Activated CD4-positive, alpha-beta T cell treated with anti-CD3 and anti-CD28 coated beads for 36 hours (primary cell): ENCODE data around the gene CAPN14. TPM values are rescaled to one million over a fixed set of nuclear protein-coding genes. Genes with fewer than 3 reads are reported as not detected.

Experiments used
- ATAC-seq: fragments of 200-7000 bp; cut with Tn5 transposase; one replicate; pipeline ENCODE4 v1.10.0; 2021; ENCODE audit warnings: mild to moderate bottlenecking, moderate library complexity
- CTCF ChIA-PET: fragments of 350-600 bp; sonication (Branson Sonifier 250); formaldehyde crosslinking; loops from one replicate; lab custom pipeline; 2021; ENCODE audit warnings: antibody characterized with exemption; lab: Charles Lee
- POLR2A ChIA-PET: fragments of 350-600 bp; sonication (Branson Sonifier 250); formaldehyde crosslinking; loops from one replicate; lab custom pipeline; 2021; ENCODE audit warnings: antibody characterized with exemption, inconsistent platforms; lab: Charles Lee
- DNase-seq: peaks from one replicate; pipeline ENCODE4 v3.0.0-alpha.2; 2020
- H3K27ac Mint-ChIP-seq: one replicate; pipeline ENCODE4 v1.8.0; 2021; ENCODE audit warnings: mixed read lengths
- H3K27me3 Mint-ChIP-seq: one replicate; pipeline ENCODE4 v1.8.0; 2021; ENCODE audit warnings: mixed read lengths
- H3K36me3 Mint-ChIP-seq: one replicate; pipeline ENCODE4 v1.8.0; 2021; ENCODE audit warnings: low read depth, mixed read lengths
- H3K4me1 Mint-ChIP-seq: one replicate; pipeline ENCODE4 v1.8.0; 2021; ENCODE audit warnings: mixed read lengths
- H3K4me3 Mint-ChIP-seq: one replicate; pipeline ENCODE4 v1.8.0; 2021; ENCODE audit warnings: mild to moderate bottlenecking, moderate library complexity, mixed read lengths
- H3K9me3 Mint-ChIP-seq: one replicate; pipeline ENCODE4 v1.8.0; 2021; ENCODE audit warnings: low read depth, mixed read lengths
- intact Hi-C, 2 experiments: fragments of 100-400 bp; cut with DNase I in 1 of 2; cut with micrococcal nuclease in 1 of 2; formaldehyde crosslinking; loops; one replicate each; pipeline versions ENCODE4 v1.14.2 to v1.15.1; 2022 to 2024; cut with DNase I, micrococcal nuclease
- total RNA-seq, 2 experiments: library from RNA; stranded (reverse); gene quantifications; one replicate each; pipeline ENCODE4 v1.2.3, GENCODE V29; 2021

Gene CAPN14
- total RNA-seq, 2 experiments from 2014 or later = 0.51 to 0.64 TPM

DNA sequence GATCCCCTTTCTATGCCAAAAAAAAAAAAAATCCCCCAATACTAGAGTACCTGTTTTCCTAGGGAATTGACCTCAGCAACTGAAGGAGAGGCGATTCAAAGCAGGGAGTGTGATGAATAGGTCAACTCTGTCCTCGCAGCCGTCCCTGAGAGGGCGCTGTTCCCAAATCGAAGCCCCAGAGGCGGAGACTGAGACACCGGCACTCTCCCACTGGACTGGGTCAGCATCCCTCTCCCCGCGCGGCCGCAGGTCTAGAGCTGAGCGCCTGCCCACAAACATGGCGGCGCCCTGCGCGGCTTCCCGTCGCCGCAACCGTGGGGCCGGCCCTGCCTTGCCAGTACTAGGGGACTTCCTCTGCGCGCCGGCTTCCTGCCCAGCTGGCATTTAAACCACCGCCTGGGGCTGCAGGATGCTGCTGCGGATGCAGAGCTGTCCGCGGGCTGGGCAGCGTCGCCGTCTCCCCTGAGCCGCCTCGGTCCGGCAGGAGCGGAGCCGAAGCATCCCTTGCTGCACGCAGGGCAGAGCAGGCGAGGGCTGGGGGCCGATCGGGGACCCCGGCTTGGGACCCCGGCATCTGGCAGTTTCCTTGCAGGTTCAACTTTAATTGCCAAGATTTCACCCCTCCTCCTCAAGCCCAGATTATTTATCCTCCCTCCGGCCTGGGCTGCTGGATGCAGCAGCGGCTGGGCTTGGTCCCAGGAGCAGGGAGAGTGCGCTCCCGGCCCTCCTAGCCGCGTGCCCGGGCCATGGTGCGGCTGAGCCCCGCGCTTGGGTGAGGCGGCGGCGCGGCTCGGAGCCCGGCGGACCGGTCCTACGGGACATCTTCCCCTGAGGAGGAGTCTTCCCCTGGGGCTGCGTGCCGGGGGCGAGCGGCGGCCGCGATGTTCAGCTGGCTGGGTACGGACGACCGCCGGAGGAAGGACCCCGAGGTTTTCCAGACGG lies 16.7 kb upstream of the CAPN14 start, which contains the start of gene EHD3:
Gene EHD3, plus strand, starts transcription at position 412 of the 942 bp plus-strand sequence. Its CDS starts 470 bp downstream, at position 882.
- DNase-seq (peak; percentile 90), ATAC-seq (peak; percentile 99)
- Mint-ChIP-seq H3K9me3 (no peaks in the 10 kb centered on the region), H3K27ac (peak within 1 kb of the TSS; percentile 34), H3K4me3 (peak within 1 kb of the TSS; percentile 70), H3K27me3 (no peaks in the 10 kb centered on the region), H3K36me3 (no peaks in the 10 kb centered on the region), H3K4me1 (peaks cover 19% of the 10 kb centered on the region)
- ChIA-PET POLR2A (no interaction called here), CTCF (interaction anchor here (0.6 to 1.8 kb wide), 6 partner anchors 9 to 901 kb away, joined by 3 to 8 read pairs (median 3); no protein-coding TSS in a partner anchor)
- intact Hi-C loops = loop anchor here (1.0 to 5.0 kb wide), 4 partner anchors 91 to 1087 kb away; partner anchors contain the start of gene YPEL5 (in 1 of the 2)

DNA sequence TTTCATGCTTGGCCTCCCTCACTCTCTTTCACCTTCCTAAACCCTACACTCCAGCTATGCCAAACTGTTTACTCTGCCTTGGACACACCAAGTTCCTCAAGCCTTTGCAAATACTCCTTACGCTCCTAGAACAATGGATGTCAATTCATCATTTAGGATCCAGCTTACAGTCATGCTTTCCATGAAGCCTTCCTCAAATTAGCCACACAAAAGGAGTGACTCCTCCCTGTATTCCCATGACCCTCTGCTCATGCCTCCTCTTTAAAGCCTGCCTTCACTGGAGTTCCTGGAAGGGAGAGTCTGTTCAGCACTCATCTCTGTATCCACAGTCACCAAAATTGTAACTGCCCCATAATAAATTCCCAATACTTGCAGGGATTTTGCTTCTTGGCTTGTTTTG lies 15.9 kb upstream of the CAPN14 start:
- Mint-ChIP-seq H3K4me1 (peaks cover 19% of the 10 kb centered on the region), H3K27me3 (no peaks in the 10 kb centered on the region), H3K4me3 (peak overlapping the region; percentile 70), H3K27ac (peak overlapping the region; percentile 27), H3K36me3 (no peaks in the 10 kb centered on the region), H3K9me3 (no peaks in the 10 kb centered on the region)
- POLR2A ChIA-PET = no interaction called here
- DNase-seq (no peak), ATAC-seq (no peak)
- CTCF ChIA-PET = interaction anchor here (0.6 to 1.8 kb wide), 3 partner anchors 56 to 100 kb away, joined by 3 to 8 read pairs (median 4); no protein-coding TSS in a partner anchor
- intact Hi-C loops = loop anchor here (1.0 to 5.0 kb wide), 3 partner anchors 99 to 1086 kb away; partner anchors contain the start of gene YPEL5 (in 1 of the 2)

DNA sequence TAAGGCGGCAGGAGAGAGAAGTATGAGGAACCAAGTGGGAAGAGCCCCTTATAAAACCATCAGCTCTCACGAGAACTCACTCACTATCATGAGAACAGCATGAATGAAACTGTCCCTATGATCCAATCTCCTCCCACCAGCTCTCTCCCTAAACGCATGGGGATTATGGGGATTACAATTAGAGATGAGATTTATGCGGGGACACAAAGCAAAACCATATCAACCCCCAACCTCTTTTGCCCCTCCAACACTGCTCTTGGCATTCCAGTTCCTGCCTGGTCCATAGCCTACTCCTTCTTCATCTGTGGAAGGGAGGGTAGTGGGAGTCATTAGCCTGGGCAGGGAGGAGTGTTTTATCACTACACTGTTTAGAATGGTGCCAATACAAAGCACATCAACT lies 15.3 kb upstream of the CAPN14 start:
- ChIA-PET POLR2A (no interaction called here), CTCF (interaction anchor here (1.7 kb wide), 1 partner anchor 57 kb away, joined by 4 read pairs; no protein-coding TSS in a partner anchor)
- H3K27ac Mint-ChIP-seq = no peak overlapping the region
- H3K4me3 Mint-ChIP-seq = peak overlapping the region; percentile 70
- H3K36me3 Mint-ChIP-seq = no peaks in the 10 kb centered on the region
- H3K9me3 Mint-ChIP-seq = no peaks in the 10 kb centered on the region
- peaks cover under 1% of the 10 kb centered on the region for H3K27me3 Mint-ChIP-seq
- DNase-seq = no peak
- intact Hi-C loops = loop anchor here (5.0 kb wide), 2 partner anchors 100 to 1085 kb away; partner anchors contain the start of gene YPEL5 (in 1 of the 2)
- peaks cover 19% of the 10 kb centered on the region for H3K4me1 Mint-ChIP-seq
- ATAC-seq = no peak

DNA sequence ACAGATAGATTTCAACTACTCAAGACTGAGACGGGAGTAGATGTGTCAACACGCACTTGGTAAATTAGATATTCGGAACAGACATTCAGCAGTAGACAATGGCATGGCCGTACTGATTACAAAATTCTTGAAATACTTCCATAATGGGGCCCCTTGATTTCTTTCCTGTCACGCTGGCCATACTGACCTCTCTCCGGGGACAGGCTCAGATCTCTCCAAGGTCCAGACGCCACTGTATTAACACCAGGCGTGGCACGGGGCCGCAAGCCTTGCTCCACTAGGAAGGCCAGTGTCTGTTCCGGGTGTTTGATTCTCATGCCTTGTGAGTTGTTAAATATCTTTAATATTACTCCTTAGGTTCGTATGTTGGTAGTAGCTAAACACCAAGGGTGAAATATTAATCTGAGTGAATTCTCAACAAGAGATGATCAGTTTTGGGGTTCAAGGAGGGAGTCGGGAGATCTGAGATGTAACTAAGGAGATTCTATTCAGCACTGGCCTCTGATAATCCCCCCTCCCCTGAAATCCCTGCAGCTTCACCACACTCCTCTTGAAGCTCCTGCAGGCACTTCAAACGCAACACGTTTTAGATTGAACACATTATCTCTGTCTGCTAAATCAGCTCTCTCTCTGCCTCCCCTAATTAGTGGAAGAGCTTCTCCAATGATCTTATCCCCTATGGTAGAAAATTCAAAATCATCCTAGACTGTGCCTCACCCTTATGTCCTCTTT lies 14.4 kb upstream of the CAPN14 start:
- H3K27ac Mint-ChIP-seq = no peak overlapping the region
- H3K9me3 Mint-ChIP-seq = no peaks in the 10 kb centered on the region
- intact Hi-C loops = loop anchor here (5.0 kb wide), 2 partner anchors 101 to 1084 kb away; partner anchors contain the start of gene YPEL5 (in 1 of the 2)
- DNase-seq = no peak
- H3K4me3 Mint-ChIP-seq = no peak overlapping the region
- ChIA-PET CTCF (interaction anchor here (0.7 kb wide), 1 partner anchor 37 kb away, joined by 7 read pairs; no protein-coding TSS in a partner anchor), POLR2A (interaction anchor here (0.6 kb wide), 1 partner anchor 1754 kb away, joined by 3 read pairs; no protein-coding TSS in a partner anchor)
- no peak for ATAC-seq
- peaks cover 19% of the 10 kb centered on the region for H3K4me1 Mint-ChIP-seq
- peaks cover 2% of the 10 kb centered on the region for H3K27me3 Mint-ChIP-seq
- no peaks in the 10 kb centered on the region for H3K36me3 Mint-ChIP-seq

DNA sequence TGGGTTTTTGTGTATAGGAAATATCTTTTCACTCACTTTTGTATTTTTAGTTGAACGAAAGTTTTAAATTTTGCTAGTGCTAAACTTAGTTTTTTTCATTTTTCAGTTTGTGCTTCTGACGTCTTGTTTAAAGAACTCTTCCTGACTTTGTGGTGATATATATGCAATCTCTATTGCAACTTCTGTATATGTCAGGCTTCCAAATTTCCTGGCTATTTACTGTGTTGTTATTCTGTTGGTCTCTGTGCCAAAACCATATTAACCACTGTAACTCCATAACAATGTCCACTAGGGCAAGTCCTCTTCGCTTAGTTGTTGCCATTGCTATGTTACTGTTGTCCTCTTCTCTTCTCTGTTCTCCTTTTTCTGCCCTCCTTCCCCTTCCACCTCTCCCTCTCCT lies 13.4 kb upstream of the CAPN14 start:
- no peak overlapping the region for H3K4me3 Mint-ChIP-seq
- no peak overlapping the region for H3K27ac Mint-ChIP-seq
- ChIA-PET POLR2A (no interaction called here), CTCF (no interaction called here)
- H3K9me3 Mint-ChIP-seq = no peaks in the 10 kb centered on the region
- intact Hi-C loops = loop anchor here (5.0 kb wide), 2 partner anchors 102 to 1083 kb away; partner anchors contain the start of gene YPEL5 (in 1 of the 2)
- DNase-seq = no peak
- no peaks in the 10 kb centered on the region for H3K36me3 Mint-ChIP-seq
- H3K27me3 Mint-ChIP-seq = peaks cover 2% of the 10 kb centered on the region
- no peak for ATAC-seq
- H3K4me1 Mint-ChIP-seq = peaks cover 19% of the 10 kb centered on the region

DNA sequence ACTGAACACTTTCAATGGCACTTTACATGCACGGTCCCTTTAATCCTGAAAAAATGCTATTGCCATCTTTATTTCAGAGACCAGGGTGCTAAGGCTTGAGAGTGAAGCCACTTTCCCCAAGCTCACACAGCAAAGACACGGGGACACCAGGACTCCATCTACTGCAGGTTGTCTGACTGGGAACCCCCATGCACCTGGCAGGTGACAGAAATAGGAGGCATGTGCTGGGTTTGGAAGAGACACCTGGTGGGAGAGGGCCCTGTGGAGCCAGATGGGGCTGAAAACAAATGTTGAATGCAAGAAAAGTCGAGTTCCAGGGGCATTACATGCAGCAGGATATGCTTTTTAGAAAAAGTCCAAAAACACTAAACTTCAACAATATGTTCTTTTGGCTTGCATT lies 11.4 kb upstream of the CAPN14 start:
- ATAC-seq = no peak
- ChIA-PET CTCF (no interaction called here), POLR2A (no interaction called here)
- Mint-ChIP-seq H3K27me3 (peaks cover 6% of the 10 kb centered on the region), H3K36me3 (no peaks in the 10 kb centered on the region), H3K4me3 (no peak overlapping the region), H3K4me1 (peaks cover 8% of the 10 kb centered on the region), H3K9me3 (no peaks in the 10 kb centered on the region), H3K27ac (no peak overlapping the region)
- intact Hi-C loops = no loop called here
- DNase-seq = no peak

DNA sequence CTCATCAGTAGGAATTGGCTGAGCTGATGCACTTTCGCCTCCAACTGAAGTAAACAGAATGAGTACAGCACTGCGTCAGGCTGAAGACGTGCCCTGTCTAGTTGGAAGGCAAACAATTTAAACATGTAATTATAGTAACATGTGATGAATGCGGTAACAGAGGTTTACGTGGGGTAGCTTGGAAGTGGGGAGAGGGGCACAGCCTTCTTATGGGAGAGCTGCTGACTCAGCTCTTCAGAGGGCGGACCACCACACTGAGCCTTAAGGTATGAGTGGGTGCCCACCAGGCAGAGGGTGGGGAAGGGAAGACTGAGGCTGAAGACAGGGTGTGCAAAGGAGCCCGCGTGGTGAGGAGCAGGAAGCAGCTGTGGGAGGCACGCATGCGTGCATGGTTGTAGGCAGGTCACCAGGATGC lies 10.4 kb upstream of the CAPN14 start:
- DNase-seq (no peak), ATAC-seq (no peak)
- no peaks in the 10 kb centered on the region for H3K9me3 Mint-ChIP-seq
- intact Hi-C loops = no loop called here
- no peak overlapping the region for H3K4me3 Mint-ChIP-seq
- no peaks in the 10 kb centered on the region for H3K4me1 Mint-ChIP-seq
- ChIA-PET CTCF (no interaction called here), POLR2A (no interaction called here)
- no peaks in the 10 kb centered on the region for H3K36me3 Mint-ChIP-seq
- H3K27ac Mint-ChIP-seq = no peak overlapping the region
- H3K27me3 Mint-ChIP-seq = peaks cover 6% of the 10 kb centered on the region

DNA sequence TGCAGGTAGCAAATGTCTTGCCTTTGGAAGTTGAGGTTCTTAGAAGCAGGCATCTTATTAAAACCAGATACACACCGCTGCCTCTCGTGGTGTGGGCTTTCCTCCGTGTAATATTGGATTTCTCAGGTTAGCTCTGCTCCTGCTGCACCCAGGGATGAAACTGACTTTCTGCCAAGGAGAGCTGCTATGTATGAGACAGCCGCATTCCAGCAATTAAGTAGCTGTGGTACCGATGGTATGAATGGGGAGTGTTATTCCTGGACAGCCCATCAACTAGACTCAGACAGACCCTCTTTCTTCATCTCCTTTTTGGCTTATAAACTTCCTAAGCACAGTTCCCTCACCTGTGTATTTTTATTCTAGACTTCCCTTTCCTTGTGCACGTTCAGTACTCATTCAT lies 9.8 kb upstream of the CAPN14 start:
- no peaks in the 10 kb centered on the region for H3K36me3 Mint-ChIP-seq
- intact Hi-C loops = no loop called here
- H3K4me3 Mint-ChIP-seq = no peak overlapping the region
- DNase-seq (no peak), ATAC-seq (no peak)
- peaks cover 6% of the 10 kb centered on the region for H3K27me3 Mint-ChIP-seq
- ChIA-PET POLR2A (no interaction called here), CTCF (interaction anchor here (0.8 to 1.2 kb wide), 2 partner anchors 10 to 107 kb away, joined by 3 to 7 read pairs; no protein-coding TSS in a partner anchor)
- H3K9me3 Mint-ChIP-seq = no peaks in the 10 kb centered on the region
- no peaks in the 10 kb centered on the region for H3K4me1 Mint-ChIP-seq
- no peak overlapping the region for H3K27ac Mint-ChIP-seq

DNA sequence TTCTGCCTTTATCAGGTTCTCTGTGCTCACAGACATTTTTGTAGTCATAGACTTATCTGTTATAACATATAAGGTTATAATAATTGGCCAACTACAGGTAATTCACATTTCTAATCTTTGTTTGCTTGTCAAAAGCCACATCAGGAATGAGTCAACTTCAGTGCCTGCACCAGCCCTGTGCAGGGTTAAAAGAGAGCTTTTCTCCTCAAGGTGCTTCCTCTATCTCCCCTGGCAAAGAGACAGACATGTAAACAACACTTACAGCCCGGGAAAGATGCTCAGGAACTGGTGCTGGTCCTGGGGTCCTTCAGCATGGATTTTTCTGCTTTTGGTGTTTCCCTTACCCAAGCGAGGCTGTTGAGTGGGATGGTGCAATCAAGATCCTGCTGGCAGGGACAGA lies 9.0 kb upstream of the CAPN14 start:
- ATAC-seq (no peak), DNase-seq (no peak)
- H3K36me3 Mint-ChIP-seq = no peaks in the 10 kb centered on the region
- ChIA-PET POLR2A (no interaction called here), CTCF (interaction anchor here (0.8 to 1.2 kb wide), 2 partner anchors 11 to 108 kb away, joined by 3 to 7 read pairs; no protein-coding TSS in a partner anchor)
- H3K4me3 Mint-ChIP-seq = no peak overlapping the region
- no peaks in the 10 kb centered on the region for H3K9me3 Mint-ChIP-seq
- peaks cover 2% of the 10 kb centered on the region for H3K4me1 Mint-ChIP-seq
- no peak overlapping the region for H3K27ac Mint-ChIP-seq
- H3K27me3 Mint-ChIP-seq = peaks cover 9% of the 10 kb centered on the region
- intact Hi-C loops = no loop called here

DNA sequence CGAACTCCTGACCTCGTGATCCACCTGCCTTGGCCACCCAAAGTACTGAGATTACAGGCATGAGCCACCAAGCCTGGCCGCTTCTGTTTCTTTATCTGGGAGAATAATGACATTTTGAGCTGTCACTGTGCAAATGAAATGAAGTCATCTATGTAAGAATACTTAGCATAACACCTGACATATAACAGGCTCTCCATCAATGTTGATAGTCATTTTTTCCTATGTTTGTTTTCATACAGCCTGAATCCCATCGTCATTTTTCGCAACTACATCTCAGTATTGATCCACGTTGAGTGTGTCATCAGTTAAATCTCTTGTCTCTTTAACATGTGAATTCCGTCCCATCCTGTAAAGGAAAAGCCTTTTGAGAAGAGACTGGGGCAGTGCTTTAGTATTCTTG lies 6.4 kb upstream of the CAPN14 start:
- CTCF ChIA-PET = interaction anchor here (0.5 kb wide), 1 partner anchor 90 kb away, joined by 3 read pairs; no protein-coding TSS in a partner anchor
- no peaks in the 10 kb centered on the region for H3K36me3 Mint-ChIP-seq
- H3K9me3 Mint-ChIP-seq = no peaks in the 10 kb centered on the region
- peaks cover 3% of the 10 kb centered on the region for H3K4me1 Mint-ChIP-seq
- ATAC-seq = no peak
- H3K27me3 Mint-ChIP-seq = peaks cover 12% of the 10 kb centered on the region
- H3K27ac Mint-ChIP-seq = no peak overlapping the region
- no peak for DNase-seq
- no peak overlapping the region for H3K4me3 Mint-ChIP-seq
- intact Hi-C loops = no loop called here
- POLR2A ChIA-PET = no interaction called here

DNA sequence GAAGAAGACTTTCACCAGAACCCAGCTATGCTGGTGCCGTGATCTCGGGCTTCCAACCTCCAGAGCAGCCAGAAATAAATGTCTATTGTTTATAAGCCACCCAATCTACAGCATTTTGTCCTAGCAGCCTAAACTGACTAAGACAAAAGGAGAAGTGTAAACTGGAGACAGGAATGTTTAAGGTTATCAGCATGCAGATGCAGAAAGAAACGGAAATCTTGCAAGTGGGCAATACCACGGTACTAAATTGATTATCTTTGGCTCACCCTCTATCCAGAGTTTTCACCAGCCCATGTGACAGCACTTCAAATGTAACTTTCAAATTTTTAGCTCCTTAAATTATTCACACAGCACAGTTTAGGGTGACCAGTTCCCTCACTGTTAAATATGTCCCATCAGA lies 5.7 kb upstream of the CAPN14 start:
- intact Hi-C loops = no loop called here

More for the DNA sequence above, 5.7 kb upstream of the CAPN14 start:
- Mint-ChIP-seq H3K9me3 (no peaks in the 10 kb centered on the region), H3K27ac (no peak overlapping the region), H3K4me3 (no peak overlapping the region), H3K36me3 (no peaks in the 10 kb centered on the region), H3K27me3 (peaks cover 12% of the 10 kb centered on the region), H3K4me1 (peaks cover 3% of the 10 kb centered on the region)
- CTCF ChIA-PET = no interaction called here
- DNase-seq = no peak
- no peak for ATAC-seq
- POLR2A ChIA-PET = no interaction called here
